BE2C (cell line): Measurements from ENCODE around the gene FOXL3.

Experiments
- DNase-seq: peaks from one replicate; pipeline ENCODE4 v3.0.0-alpha.2; 2020
- H3K27me3 ChIP-seq: fragments of 250-450 bp; sonication (Bioruptor Pico); 2 replicates; pipeline ENCODE4 v1.5.1; 2020; ENCODE audit warnings: mild to moderate bottlenecking
- H3K36me3 ChIP-seq: fragments of 250-450 bp; sonication (Bioruptor Pico); 2 replicates; pipeline ENCODE4 v1.5.1; 2020; ENCODE audit warnings: mild to moderate bottlenecking
- H3K4me1 ChIP-seq: fragments of 250-450 bp; sonication (Bioruptor Pico); 2 replicates; pipeline ENCODE4 v1.5.1; 2020
- H3K4me3 ChIP-seq: 2 replicates; pipeline ENCODE4 v1.5.1; 2011; ENCODE audit warnings: low read depth, low read length
- H3K9me3 ChIP-seq: fragments of 250-450 bp; sonication (Bioruptor Pico); 2 replicates; pipeline ENCODE4 v1.5.1; 2020
- CTCF ChIP-seq: IDR thresholded peaks from 2 replicates; pipeline ENCODE4 v1.5.1; 2012; ENCODE audit warnings: mild to moderate bottlenecking, low read depth, low read length

The FOXL3 gene

DNA sequence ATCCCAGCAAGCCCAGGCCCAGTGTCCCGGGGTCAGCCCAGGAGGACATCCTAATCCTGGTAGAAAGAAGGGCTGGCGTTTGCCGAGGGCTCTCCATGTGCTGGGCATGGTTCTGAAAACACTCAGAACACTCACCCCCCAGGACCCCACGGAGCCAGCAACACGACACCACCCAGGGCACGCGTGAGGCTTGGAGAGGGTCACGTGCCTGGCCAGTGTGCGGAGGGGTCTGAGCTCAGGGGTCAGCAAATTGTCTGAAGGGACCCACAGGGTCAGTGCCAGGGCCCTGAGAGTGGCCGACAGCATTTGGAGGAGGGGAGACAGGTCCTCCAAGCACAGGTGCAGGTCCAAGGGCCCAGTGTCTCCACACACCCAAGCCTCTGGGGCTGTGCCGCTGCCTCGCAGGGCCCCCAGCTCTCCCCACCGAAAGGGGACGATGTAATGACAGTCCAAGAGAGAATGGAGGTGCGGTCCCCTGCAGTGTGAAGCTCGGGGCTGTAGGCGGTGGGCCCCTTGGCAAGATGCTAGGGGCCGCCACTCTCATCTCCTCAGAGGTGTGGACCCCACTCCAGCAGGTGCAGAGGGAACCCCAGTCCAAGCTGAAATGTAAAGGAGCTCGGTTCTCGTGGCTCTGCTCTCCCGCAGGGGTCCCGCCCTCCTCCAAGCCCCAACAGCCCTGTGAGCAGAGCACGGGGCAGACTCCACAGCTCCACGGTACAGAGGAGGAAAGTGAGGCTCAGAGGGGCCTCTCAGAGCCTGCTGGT lies 7.8 kb downstream of the FOXL3 start:
- H3K36me3 ChIP-seq, result no peaks in the 10 kb centered on the region
- peaks cover 12% of the 10 kb centered on the region for H3K27me3 ChIP-seq
- DNase-seq, result no peak
- H3K4me1 ChIP-seq, result no peaks in the 10 kb centered on the region
- H3K4me3 ChIP-seq, result no peak overlapping the region
- H3K9me3 ChIP-seq, result no peaks in the 10 kb centered on the region
- no peak for TF ChIP-seq CTCF

GRCh38 chr7:298375-298702 lies 8.4 kb downstream of the FOXL3 start:
- H3K36me3 ChIP-seq, result no peaks in the 10 kb centered on the region
- no peak for DNase-seq
- H3K4me1 ChIP-seq, result no peaks in the 10 kb centered on the region
- no peak for TF ChIP-seq CTCF
- H3K27me3 ChIP-seq, result peaks cover 8% of the 10 kb centered on the region
- no peaks in the 10 kb centered on the region; the same call in 1 of the 2 replicates for H3K9me3 ChIP-seq
- H3K4me3 ChIP-seq, result no peak overlapping the region

DNA sequence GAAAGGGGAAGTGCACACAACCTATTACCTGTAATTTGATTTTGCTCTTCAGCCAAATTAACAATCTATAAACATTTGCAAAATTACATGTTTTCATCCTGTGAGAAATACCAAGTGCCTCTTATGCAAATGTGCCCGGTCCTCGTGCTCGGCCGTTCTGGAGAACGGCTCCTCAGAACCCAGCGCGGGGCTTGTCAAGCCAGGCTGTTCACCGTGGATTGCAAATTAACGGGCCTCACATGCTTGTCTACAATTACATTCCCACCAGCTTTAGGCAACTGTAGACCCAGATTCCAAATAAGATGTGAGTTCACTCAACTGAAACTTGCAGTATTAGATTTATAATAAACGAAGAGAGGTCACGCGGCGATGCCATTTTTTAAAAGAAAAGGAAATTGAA lies 8.8 kb downstream of the FOXL3 start:
- H3K4me1 ChIP-seq, result no peaks in the 10 kb centered on the region
- no peak overlapping the region for H3K4me3 ChIP-seq
- TF ChIP-seq CTCF, result no peak
- H3K36me3 ChIP-seq, result no peaks in the 10 kb centered on the region
- no peak for DNase-seq
- H3K9me3 ChIP-seq, result no peaks in the 10 kb centered on the region; the same call in 1 of the 2 replicates
- peaks cover 4% of the 10 kb centered on the region for H3K27me3 ChIP-seq

DNA sequence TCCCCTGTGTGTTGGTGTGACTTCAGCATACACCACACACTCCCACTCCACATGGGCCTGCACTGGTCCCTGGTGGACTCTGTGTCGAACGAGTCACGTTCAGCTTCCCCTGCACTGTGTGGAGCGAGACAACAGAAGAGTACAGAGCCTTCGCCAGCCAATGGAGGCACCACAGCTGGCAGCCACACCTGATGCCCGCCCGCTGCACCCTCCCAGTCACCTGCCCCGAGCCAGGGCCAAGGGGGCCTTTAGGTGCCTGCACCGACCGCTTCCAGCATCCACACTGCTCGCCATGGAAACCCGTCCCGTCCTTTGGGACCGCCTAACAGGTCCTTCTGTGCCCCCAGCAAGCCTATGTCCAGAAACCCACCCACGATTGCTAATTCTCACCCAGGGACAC lies 9.2 kb downstream of the FOXL3 start:
- Histone ChIP-seq H3K36me3 (no peaks in the 10 kb centered on the region), H3K27me3 (no peaks in the 10 kb centered on the region; the same call in 1 of the 2 replicates), H3K9me3 (no peaks in the 10 kb centered on the region; the same call in 1 of the 2 replicates), H3K4me3 (no peak overlapping the region), H3K4me1 (no peaks in the 10 kb centered on the region)
- no peak for TF ChIP-seq CTCF
- DNase-seq, result no peak

DNA sequence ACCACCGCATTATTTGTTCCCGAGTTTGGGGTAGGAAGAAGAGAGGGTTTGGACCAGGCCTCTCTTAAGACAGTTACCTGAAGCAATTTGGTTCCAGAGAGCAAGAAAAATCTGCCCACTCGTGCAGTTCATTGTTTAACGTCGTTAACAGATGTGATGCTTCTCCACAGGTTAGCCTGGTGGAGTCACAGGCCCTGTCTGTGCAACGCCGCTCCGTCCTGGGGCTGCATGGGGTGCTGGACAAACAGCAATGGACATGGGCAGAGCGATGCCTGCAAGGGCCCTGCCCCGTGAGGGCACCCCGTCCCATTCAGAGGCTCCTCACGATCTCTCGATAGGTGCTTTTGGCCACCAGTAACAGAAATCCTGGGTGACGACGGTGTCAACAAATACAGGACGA lies 9.7 kb downstream of the FOXL3 start:
- no peak for TF ChIP-seq CTCF
- Histone ChIP-seq H3K4me3 (no peak overlapping the region), H3K27me3 (no peaks in the 10 kb centered on the region), H3K36me3 (no peaks in the 10 kb centered on the region), H3K4me1 (no peaks in the 10 kb centered on the region), H3K9me3 (no peaks in the 10 kb centered on the region; the same call in 1 of the 2 replicates)
- no peak for DNase-seq

DNA sequence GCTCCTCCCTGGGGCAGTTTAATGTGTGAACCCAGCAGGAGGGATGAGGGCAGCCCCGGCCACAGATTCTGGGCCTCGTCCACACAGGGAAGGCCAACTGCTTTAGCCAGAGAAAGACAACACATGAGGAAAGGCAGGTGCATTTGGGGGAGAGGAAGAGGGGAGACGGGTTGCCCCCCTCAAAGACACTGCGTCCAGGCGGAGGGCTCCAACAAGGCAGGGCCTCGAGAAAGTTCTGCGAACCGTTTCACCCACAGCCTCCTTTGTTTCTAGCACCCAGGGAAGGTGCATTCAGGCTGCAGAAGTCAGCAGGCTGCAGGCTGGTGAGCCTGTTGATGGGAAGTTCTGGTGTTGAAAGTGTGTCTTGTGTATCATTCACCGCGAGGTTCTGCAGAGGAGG lies 10.1 kb downstream of the FOXL3 start:
- no peak for TF ChIP-seq CTCF
- no peaks in the 10 kb centered on the region; the same call in 1 of the 2 replicates for H3K9me3 ChIP-seq
- H3K27me3 ChIP-seq, result no peaks in the 10 kb centered on the region
- H3K4me3 ChIP-seq, result no peak overlapping the region
- no peak for DNase-seq
- no peaks in the 10 kb centered on the region for H3K36me3 ChIP-seq
- no peaks in the 10 kb centered on the region for H3K4me1 ChIP-seq
